ENCODE measurements around the gene CGB5. TPM values are rescaled to one million over a fixed set of nuclear protein-coding genes. Genes with fewer than 3 reads are reported as not detected.

Gene CGB5
- polyA plus RNA-seq, 1 donor from 2014 or later, result not detected

DNA sequence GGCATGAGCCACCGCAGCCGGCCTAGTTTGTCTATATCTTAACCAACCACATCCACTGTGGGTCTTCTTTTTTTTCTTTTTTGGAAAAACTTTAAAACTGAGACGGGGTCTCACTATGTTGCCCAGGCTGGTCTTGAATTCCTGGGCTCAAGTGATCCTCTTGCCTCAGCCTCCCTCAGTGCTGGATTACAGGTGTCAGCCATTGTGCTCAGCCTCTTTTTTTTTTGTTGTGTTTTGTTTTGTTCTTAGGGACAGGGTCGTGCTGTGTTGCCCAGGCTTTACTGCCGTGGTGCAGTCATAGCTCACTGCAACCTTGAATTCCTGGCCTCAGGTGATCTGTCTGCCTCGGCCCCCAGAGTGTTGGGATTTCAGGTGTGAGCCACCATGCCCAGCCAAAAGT lies 49.0 kb downstream of the CGB5 start:
- TF ChIP-seq EP300 (conservative IDR thresholded peaks at IDR 0.05; ENCODE audit: poor library complexity, severe bottlenecking) (no peak), EZH2 (IDR thresholded peaks at IDR 0.05; ENCODE audit: borderline replicate concordance, insufficient read depth, low read length, poor library complexity, severe bottlenecking) (no peak), TAF1 (IDR thresholded peaks at IDR 0.05; ENCODE audit: low read depth) (no peak), RAD21 (conservative IDR thresholded peaks at IDR 0.05) (no peak), MXI1 (conservative IDR thresholded peaks at IDR 0.05; ENCODE audit: poor library complexity, severe bottlenecking) (no peak), POLR2AphosphoS5 (IDR thresholded peaks at IDR 0.05) (no peak)
- TF ChIP-seq, protein P1, sequence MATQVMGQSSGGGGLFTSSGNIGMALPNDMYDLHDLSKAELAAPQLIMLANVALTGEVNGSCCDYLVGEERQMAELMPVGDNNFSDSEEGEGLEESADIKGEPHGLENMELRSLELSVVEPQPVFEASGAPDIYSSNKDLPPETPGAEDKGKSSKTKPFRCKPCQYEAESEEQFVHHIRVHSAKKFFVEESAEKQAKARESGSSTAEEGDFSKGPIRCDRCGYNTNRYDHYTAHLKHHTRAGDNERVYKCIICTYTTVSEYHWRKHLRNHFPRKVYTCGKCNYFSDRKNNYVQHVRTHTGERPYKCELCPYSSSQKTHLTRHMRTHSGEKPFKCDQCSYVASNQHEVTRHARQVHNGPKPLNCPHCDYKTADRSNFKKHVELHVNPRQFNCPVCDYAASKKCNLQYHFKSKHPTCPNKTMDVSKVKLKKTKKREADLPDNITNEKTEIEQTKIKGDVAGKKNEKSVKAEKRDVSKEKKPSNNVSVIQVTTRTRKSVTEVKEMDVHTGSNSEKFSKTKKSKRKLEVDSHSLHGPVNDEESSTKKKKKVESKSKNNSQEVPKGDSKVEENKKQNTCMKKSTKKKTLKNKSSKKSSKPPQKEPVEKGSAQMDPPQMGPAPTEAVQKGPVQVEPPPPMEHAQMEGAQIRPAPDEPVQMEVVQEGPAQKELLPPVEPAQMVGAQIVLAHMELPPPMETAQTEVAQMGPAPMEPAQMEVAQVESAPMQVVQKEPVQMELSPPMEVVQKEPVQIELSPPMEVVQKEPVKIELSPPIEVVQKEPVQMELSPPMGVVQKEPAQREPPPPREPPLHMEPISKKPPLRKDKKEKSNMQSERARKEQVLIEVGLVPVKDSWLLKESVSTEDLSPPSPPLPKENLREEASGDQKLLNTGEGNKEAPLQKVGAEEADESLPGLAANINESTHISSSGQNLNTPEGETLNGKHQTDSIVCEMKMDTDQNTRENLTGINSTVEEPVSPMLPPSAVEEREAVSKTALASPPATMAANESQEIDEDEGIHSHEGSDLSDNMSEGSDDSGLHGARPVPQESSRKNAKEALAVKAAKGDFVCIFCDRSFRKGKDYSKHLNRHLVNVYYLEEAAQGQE (IDR thresholded peaks at IDR 0.05; ENCODE audit: borderline replicate concordance), result no peak
- TF ChIP-seq, protein P2, sequence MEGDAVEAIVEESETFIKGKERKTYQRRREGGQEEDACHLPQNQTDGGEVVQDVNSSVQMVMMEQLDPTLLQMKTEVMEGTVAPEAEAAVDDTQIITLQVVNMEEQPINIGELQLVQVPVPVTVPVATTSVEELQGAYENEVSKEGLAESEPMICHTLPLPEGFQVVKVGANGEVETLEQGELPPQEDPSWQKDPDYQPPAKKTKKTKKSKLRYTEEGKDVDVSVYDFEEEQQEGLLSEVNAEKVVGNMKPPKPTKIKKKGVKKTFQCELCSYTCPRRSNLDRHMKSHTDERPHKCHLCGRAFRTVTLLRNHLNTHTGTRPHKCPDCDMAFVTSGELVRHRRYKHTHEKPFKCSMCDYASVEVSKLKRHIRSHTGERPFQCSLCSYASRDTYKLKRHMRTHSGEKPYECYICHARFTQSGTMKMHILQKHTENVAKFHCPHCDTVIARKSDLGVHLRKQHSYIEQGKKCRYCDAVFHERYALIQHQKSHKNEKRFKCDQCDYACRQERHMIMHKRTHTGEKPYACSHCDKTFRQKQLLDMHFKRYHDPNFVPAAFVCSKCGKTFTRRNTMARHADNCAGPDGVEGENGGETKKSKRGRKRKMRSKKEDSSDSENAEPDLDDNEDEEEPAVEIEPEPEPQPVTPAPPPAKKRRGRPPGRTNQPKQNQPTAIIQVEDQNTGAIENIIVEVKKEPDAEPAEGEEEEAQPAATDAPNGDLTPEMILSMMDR (IDR thresholded peaks at IDR 0.05; ENCODE audit: poor library complexity, severe bottlenecking), result no peak
- no peak overlapping the region for H3K9ac ChIP-seq (ENCODE audit: low read length)
- H2AFZ ChIP-seq (ENCODE audit: low read depth, low read length), result no peak overlapping the region
- no peak overlapping the region for H3K4me2 ChIP-seq (ENCODE audit: low read length)
- H4K20me1 ChIP-seq (ENCODE audit: insufficient read depth), result peaks cover 4% of the 10 kb centered on the region
- peaks cover 12% of the 10 kb centered on the region for H3K36me3 ChIP-seq (ENCODE audit: insufficient read depth, low read length)
- no peak overlapping the region for H3K4me3 ChIP-seq (ENCODE audit: low read length)
- H3K27me3 ChIP-seq (ENCODE audit: insufficient read depth, low read depth, low read length), result no peaks in the 10 kb centered on the region
- peaks cover 13% of the 10 kb centered on the region for H3K79me2 ChIP-seq (replicated peaks; ENCODE audit: insufficient read depth, low read length)
- no peaks in the 10 kb centered on the region for H3F3A ChIP-seq (ENCODE audit: insufficient read depth, low read length, poor library complexity, severe bottlenecking)
- H3K27ac ChIP-seq (ENCODE audit: low read length), result no peak overlapping the region
- no peaks in the 10 kb centered on the region for H3K9me3 ChIP-seq (ENCODE audit: low read length)
- no peaks in the 10 kb centered on the region for H3K9me2 ChIP-seq (ENCODE audit: insufficient read depth, low read length)

Small RNA genes lying within 50 kb of the gene (small RNA-seq; reads per million reads assigned to genes)
- gene MIR6798 (0 to 0.52 (median 0) reads per million in 3 experiments), gene RN7SL708P (0 to 0.59 (median 0) reads per million in 3 experiments)

Other genes with a start within 250 kb of the CGB5 start
- 19.5 and 28.5 TPM in 2 replicates for gene BCAT2, start 232.8 kb upstream of the CGB5 start, polyA plus RNA-seq
- 0.40 and 0.44 TPM in 2 replicates for gene HSD17B14, start 207.4 kb upstream of the CGB5 start, polyA plus RNA-seq
- not detected in 2 replicates for gene PLEKHA4, start 175.2 kb upstream of the CGB5 start, polyA plus RNA-seq
- gene PPP1R15A, start 171.4 kb upstream of the CGB5 start, polyA plus RNA-seq, result 73.3 and 73.6 TPM in 2 replicates
- gene TULP2, start 145.1 kb upstream of the CGB5 start, polyA plus RNA-seq, result not detected in 2 replicates
- gene NUCB1, start 143.5 kb upstream of the CGB5 start, polyA plus RNA-seq, result 80.0 and 83.7 TPM in 2 replicates
- 1.4 and 4.8 TPM in 2 replicates for gene DHDH, start 110.1 kb upstream of the CGB5 start, polyA plus RNA-seq
- gene BAX, start 89.0 kb upstream of the CGB5 start, polyA plus RNA-seq, result 71.9 and 90.3 TPM in 2 replicates
- gene FTL, start 78.5 kb upstream of the CGB5 start, polyA plus RNA-seq, result 886 and 909 TPM in 2 replicates
- 12.9 and 25.7 TPM in 2 replicates for gene GYS1, start 50.5 kb upstream of the CGB5 start, polyA plus RNA-seq
- 172 and 184 TPM in 2 replicates for gene RUVBL2, start 50.0 kb upstream of the CGB5 start, polyA plus RNA-seq
- gene LHB, start 26.8 kb upstream of the CGB5 start, polyA plus RNA-seq, result not detected in 2 replicates
- not detected in 2 replicates for gene CGB3, start 19.5 kb upstream of the CGB5 start, polyA plus RNA-seq
- not detected in 2 replicates for gene CGB2, start 12.0 kb upstream of the CGB5 start, polyA plus RNA-seq
- gene CGB1, start 7.0 kb upstream of the CGB5 start, polyA plus RNA-seq, result not detected in 2 replicates
- not detected in 2 replicates for gene CGB8, start 5.3 kb downstream of the CGB5 start, polyA plus RNA-seq
- gene CGB7, start 13.9 kb downstream of the CGB5 start, polyA plus RNA-seq, result not detected in 2 replicates
- gene NTF4, start 21.0 kb downstream of the CGB5 start, polyA plus RNA-seq, result not detected in 2 replicates
- not detected in 2 replicates for gene KCNA7, start 28.9 kb downstream of the CGB5 start, polyA plus RNA-seq
- gene SNRNP70, start 41.6 kb downstream of the CGB5 start, polyA plus RNA-seq, result 721 and 833 TPM in 2 replicates
- 88.7 and 99.0 TPM in 2 replicates for gene LIN7B, start 70.5 kb downstream of the CGB5 start, polyA plus RNA-seq
- 5.7 and 8.4 TPM in 2 replicates for gene C19orf73, start 75.3 kb downstream of the CGB5 start, polyA plus RNA-seq
- 73.0 and 80.7 TPM in 2 replicates for gene PPFIA3, start 75.7 kb downstream of the CGB5 start, polyA plus RNA-seq
- 1.0 TPM in 1 of 2 replicates, not detected in the other for gene HRC, start 111.5 kb downstream of the CGB5 start, polyA plus RNA-seq
- 40.0 and 42.5 TPM in 2 replicates for gene TRPM4, start 113.9 kb downstream of the CGB5 start, polyA plus RNA-seq

Data from neural cell (in vitro differentiated cells).